ENCODE results near the gene CRKL. TPM values are rescaled to one million over a fixed set of nuclear protein-coding genes. Genes with fewer than 3 reads are reported as not detected.

The CRKL gene
- total and polyA plus RNA-seq, 2 experiments from 2014 or later: 42.4 to 80.9 TPM

DNA sequence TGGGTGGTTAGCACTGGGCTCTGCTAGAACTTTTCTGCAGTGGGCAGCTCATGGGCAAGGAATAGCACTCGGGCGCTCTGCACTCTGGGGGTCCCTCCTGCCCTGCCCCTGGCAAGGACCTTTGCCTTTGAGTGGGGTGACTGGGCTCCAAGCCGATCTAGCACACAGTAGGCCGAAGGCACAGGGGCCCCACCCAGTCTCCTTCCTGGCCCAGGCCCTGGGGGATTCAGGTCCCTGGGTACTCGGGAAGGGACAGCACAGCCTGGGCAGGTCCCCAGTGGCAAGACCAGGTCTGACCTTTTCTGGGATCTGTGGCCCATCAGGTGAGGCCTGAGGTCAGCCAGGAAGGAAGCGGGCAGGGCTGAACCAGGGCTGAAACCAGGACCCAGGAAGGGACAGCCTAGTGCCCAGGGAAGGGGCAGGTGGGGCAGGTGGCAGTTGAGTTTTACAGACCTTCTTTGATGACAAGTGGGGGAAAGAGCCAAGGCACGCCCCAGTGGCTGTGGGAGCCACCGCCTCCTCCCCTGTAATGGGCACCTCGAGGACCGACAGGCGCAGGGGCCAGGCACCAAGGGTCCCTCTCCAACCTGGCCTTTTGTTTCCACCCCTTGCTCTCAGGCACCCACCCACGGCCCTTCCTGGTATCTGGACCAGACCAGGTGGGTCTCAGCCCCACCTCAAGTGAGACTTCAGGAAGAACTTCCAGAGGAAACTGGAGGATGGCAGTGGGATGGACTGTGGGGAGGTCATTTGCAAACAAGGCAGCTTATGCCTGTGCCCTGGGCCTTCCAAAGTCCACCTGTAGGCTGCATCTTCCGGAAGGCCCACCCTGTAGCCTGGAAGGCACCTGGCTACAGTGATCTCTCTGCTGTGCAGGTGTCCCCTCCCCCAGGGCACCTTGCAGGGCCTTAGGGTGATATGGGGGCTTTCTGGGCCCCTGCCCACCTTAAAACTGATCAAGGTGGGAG is 49.0 kb downstream of the CRKL start:
- H3K27me3 ChIP-seq: peaks cover 34% of the 10 kb centered on the region
- TF ChIP-seq, protein P1, sequence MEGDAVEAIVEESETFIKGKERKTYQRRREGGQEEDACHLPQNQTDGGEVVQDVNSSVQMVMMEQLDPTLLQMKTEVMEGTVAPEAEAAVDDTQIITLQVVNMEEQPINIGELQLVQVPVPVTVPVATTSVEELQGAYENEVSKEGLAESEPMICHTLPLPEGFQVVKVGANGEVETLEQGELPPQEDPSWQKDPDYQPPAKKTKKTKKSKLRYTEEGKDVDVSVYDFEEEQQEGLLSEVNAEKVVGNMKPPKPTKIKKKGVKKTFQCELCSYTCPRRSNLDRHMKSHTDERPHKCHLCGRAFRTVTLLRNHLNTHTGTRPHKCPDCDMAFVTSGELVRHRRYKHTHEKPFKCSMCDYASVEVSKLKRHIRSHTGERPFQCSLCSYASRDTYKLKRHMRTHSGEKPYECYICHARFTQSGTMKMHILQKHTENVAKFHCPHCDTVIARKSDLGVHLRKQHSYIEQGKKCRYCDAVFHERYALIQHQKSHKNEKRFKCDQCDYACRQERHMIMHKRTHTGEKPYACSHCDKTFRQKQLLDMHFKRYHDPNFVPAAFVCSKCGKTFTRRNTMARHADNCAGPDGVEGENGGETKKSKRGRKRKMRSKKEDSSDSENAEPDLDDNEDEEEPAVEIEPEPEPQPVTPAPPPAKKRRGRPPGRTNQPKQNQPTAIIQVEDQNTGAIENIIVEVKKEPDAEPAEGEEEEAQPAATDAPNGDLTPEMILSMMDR (IDR thresholded peaks at IDR 0.05; ENCODE audit: low read depth, low read length): no peak
- no peak for DNase-seq (ENCODE audit: low read depth in 1 of 2, low spot score in 1 of 2)

DNA sequence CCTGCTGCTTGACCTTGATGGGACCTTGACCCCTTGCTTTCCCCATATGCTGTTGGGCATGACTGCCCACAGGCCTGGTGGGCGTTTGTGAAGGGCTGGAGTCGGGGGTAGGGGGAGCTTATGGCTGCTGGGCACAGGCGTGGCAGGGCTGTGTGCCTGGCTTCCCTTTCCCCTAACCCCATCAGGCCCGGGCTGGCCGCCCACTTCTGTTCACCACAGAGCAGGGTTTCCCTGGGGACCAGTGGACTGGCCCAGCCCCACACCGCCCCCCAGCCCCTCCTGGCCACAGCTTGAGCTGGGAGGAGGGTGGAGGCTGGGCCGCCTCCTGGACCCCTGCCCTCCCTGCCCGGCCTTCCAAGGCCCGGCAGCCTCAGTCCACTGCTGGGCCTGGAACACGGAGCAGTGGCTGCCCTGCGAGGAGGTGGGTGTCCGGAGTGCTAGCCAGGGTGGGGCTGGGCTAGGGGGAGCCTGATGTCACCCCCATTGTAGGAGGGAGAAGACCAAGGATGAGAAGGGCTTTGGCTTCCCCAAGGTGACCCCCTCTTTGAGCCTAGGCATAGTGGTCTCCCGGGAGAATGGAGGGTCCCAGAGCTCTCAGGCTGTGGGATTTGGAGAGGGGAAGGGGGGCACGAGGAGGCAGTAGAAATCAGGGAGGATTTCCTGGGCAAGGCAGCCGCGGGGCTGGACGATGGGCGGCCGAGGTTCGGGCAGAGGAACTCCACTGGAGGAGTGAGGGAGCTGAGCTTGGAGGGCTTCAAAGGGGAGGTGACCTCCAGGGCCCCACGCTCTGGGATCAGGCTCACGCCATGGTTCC is 49.9 kb downstream of the CRKL start, which contains the start of gene AIFM3:
Gene AIFM3 (plus strand): TSS at position 373 of the 814 bp plus-strand sequence. CDS start 690 bp downstream, outside the sequence.
- no peak for DNase-seq (ENCODE audit: low read depth in 1 of 2, low spot score in 1 of 2)
- Histone ChIP-seq H3K9me3 (ENCODE audit: low read depth) (no peaks in the 10 kb centered on the region), H3K4me3 (no peak within 1 kb of the TSS), H3K4me1 (ENCODE audit: low read depth) (peaks cover 4% of the 10 kb centered on the region), H3K27ac (no peak within 1 kb of the TSS), H3K36me3 (no peaks in the 10 kb centered on the region), H3K27me3 (peaks cover 34% of the 10 kb centered on the region)
- TF ChIP-seq, protein P1 (IDR thresholded peaks at IDR 0.05; ENCODE audit: low read depth, low read length): no peak

More for the DNA sequence above, 49.0 kb downstream of the CRKL start:
- H3K4me3 ChIP-seq: no peak overlapping the region
- H3K27ac ChIP-seq: no peak overlapping the region
- H3K36me3 ChIP-seq: no peaks in the 10 kb centered on the region
- H3K9me3 ChIP-seq (ENCODE audit: low read depth): no peaks in the 10 kb centered on the region
- peaks cover 4% of the 10 kb centered on the region for H3K4me1 ChIP-seq (ENCODE audit: low read depth)

DNA sequence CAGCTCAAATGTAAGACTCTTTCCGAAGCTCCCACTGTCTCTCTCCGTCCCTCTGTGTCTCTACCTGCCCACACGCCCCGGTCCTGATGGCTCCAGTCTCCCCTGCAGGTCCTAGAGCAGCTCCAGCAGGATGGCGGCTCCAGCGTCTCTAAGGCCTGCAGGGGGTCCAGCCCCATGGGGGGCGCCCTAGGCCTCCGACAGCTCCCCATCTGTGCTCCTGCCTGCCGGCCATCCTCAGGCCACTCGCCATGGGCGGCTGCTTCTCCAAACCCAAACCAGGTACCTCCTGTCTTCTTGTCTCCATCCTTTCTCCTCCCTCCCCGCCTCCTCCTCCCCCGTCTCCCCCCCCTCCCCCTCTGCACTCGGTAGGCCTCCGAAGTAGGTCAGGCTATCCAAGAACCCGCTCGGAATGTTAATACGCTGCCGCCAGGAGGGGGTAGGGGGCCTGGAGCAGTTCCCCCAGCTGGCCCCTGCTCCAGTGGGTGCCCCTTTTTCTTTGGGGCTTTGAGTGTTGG is 50.5 kb downstream of the CRKL start:
- no peaks in the 10 kb centered on the region for H3K36me3 ChIP-seq
- no peak overlapping the region for H3K27ac ChIP-seq
- H3K4me3 ChIP-seq: no peak overlapping the region
- peaks cover 29% of the 10 kb centered on the region for H3K27me3 ChIP-seq
- no peaks in the 10 kb centered on the region for H3K9me3 ChIP-seq (ENCODE audit: low read depth)
- TF ChIP-seq, protein P1 (IDR thresholded peaks at IDR 0.05; ENCODE audit: low read depth, low read length): no peak
- no peak for DNase-seq (ENCODE audit: low read depth in 1 of 2, low spot score in 1 of 2)
- H3K4me1 ChIP-seq (ENCODE audit: low read depth): peaks cover 4% of the 10 kb centered on the region

DNA sequence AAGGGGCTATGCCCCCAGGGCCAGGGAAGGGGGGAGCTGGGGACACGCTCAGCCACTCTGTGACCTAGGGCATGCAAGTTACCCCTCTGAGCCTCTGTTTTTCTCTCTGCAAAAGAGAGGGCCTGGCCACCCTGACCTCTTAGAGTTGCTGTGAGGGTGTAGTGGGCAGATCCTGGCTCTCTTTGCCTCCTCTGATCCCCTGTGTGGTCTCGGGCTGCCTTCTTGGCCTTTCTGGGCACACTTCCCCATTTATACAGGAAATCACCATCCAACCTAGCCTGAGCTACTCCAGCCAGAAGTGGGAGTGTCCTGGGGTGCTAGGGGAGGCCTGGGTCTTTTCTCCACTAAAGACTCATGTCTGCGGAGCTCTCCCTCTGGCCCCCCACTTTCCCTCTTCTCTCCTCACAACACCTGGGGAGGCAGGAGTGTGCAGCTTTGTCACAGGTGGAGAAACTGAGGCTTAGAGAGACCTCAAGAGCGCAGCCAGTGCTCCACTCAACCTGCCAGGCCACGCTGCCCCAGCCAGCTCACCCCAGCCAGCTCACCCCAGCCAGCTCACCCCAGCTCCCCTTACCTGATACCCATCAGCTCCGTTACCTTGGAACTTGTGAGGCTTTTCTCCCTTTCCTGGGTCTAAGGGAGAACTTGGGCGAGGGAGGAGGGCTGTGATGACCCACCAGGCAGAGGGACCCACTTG is 51.2 kb downstream of the CRKL start:
- Histone ChIP-seq H3K4me3 (no peak overlapping the region), H3K27ac (no peak overlapping the region), H3K36me3 (no peaks in the 10 kb centered on the region), H3K27me3 (peaks cover 22% of the 10 kb centered on the region), H3K9me3 (ENCODE audit: low read depth) (no peaks in the 10 kb centered on the region), H3K4me1 (ENCODE audit: low read depth) (peaks cover 4% of the 10 kb centered on the region)
- DNase-seq (ENCODE audit: low read depth in 1 of 2, low spot score in 1 of 2): no peak
- TF ChIP-seq, protein P1 (IDR thresholded peaks at IDR 0.05; ENCODE audit: low read depth, low read length): no peak

Measured in cardiac muscle cell (in vitro differentiated cells and primary cell).